ENCODE data around the gene LPP. TPM values are rescaled to one million over a fixed set of nuclear protein-coding genes. Genes with fewer than 3 reads are reported as not detected.

The LPP gene
- total and polyA plus RNA-seq, 2 donors (not counting 1 experiment from before 2014, with no cell fraction given) = 7.6 to 81.7 TPM

GRCh38 chr3:188246905-188247304 lies 92.9 kb downstream of the LPP start:
- H3K4me1 ChIP-seq (ENCODE audit: control insufficient read depth in 2 of 2, insufficient read depth in 2 of 2, low read length in 2 of 2) = peaks cover 35% of the 10 kb centered on the region in 2 donors
- no peak overlapping the region for H3K27ac ChIP-seq (ENCODE audit: low read length in 2 of 2)
- Mint-ChIP-seq H3K4me3 (no peak overlapping the region), H3K9me3 (ENCODE audit: insufficient read depth) (no peaks in the 10 kb centered on the region), H3K4me1 (peaks cover 49% of the 10 kb centered on the region), H3K27ac (no peak overlapping the region), H3K27me3 (no peaks in the 10 kb centered on the region)
- no peaks in the 10 kb centered on the region for H4K20me1 ChIP-seq (ENCODE audit: control insufficient read depth, insufficient read depth, low read length, poor library complexity, severe bottlenecking)
- WGBS (ENCODE audit: insufficient coverage) = no CpG with 5 or more reads among the region's 2 CpGs
- ATAC-seq (ENCODE audit: low read depth) (no peak), DNase-seq (no peak)
- ChIA-PET CTCF (interaction anchor here (0.6 to 0.7 kb wide), 2 partner anchors 178 to 417 kb away, joined by 3 read pairs; no protein-coding TSS in a partner anchor), POLR2A (no interaction called here)
- H3K27me3 ChIP-seq (replicated peaks in 1 of 4; ENCODE audit: control extremely low read depth in 1 of 4, control insufficient read depth in 3 of 4, insufficient read depth in 4 of 4, low read length in 3 of 4) = no peaks in the 10 kb centered on the region
- intact Hi-C loops (cut with micrococcal nuclease) = loop anchor here (10.0 kb wide), 1 partner anchor 48 kb away; no protein-coding TSS in a partner anchor
- no peak overlapping the region for H3K9ac ChIP-seq (ENCODE audit: low read length)
- H2AFZ ChIP-seq (ENCODE audit: insufficient read depth, low read depth, low read length, poor library complexity, severe bottlenecking) = no peak overlapping the region
- H3K36me3 ChIP-seq (replicated peaks in 1 of 2; ENCODE audit: control extremely low read depth in 1 of 2, control insufficient read depth in 1 of 2, extremely low read depth in 1 of 2, insufficient read depth in 2 of 2, low read length in 1 of 2) = no peaks in the 10 kb centered on the region
- TF ChIP-seq EZH2 (IDR thresholded peaks at IDR 0.05; ENCODE audit: borderline replicate concordance, insufficient read depth, low read depth, low read length, poor library complexity, severe bottlenecking) = no peak
- no peak for TF ChIP-seq CTCF (IDR thresholded peaks at IDR 0.05)
- peaks cover 12% of the 10 kb centered on the region for H3K79me2 ChIP-seq (ENCODE audit: control insufficient read depth, insufficient read depth, low read length)
- H3K9me3 ChIP-seq (ENCODE audit: control extremely low read depth in 1 of 3, control insufficient read depth in 2 of 3, insufficient read depth in 1 of 3, low read length in 2 of 3) = no peaks in the 10 kb centered on the region
- H3K4me2 ChIP-seq (replicated peaks; ENCODE audit: low read depth, low read length, poor library complexity, severe bottlenecking) = no peak overlapping the region
- no peak overlapping the region for H3K4me3 ChIP-seq (ENCODE audit: control extremely low read depth in 1 of 5, extremely low read depth in 1 of 5, insufficient read depth in 1 of 5, low read depth in 2 of 5, low read length in 4 of 5)

GRCh38 chr3:188248036-188248561 lies 94.1 kb downstream of the LPP start:
- H3K4me1 ChIP-seq (ENCODE audit: control insufficient read depth in 2 of 2, insufficient read depth in 2 of 2, low read length in 2 of 2) = peaks cover 23% of the 10 kb centered on the region in 2 donors
- no peak for DNase-seq
- ChIA-PET POLR2A (interaction anchor here (0.5 kb wide), 2 partner anchors 22 to 273 kb away, joined by 3 read pairs; no protein-coding TSS in a partner anchor), CTCF (interaction anchor here (0.7 to 2.1 kb wide), 5 partner anchors 9 to 707 kb away, joined by 3 to 5 read pairs (median 4); no protein-coding TSS in a partner anchor)
- 100% methylated on average over 3 of the region's 8 CpGs for WGBS (ENCODE audit: insufficient coverage)
- Mint-ChIP-seq H3K4me1 (peaks cover 37% of the 10 kb centered on the region), H3K9me3 (ENCODE audit: insufficient read depth) (no peaks in the 10 kb centered on the region), H3K27me3 (no peaks in the 10 kb centered on the region), H3K4me3 (no peak overlapping the region), H3K27ac (no peak overlapping the region)
- TF ChIP-seq CTCF (IDR thresholded peaks at IDR 0.05) (no peak), EZH2 (IDR thresholded peaks at IDR 0.05; ENCODE audit: borderline replicate concordance, insufficient read depth, low read depth, low read length, poor library complexity, severe bottlenecking) (no peak)
- no peak overlapping the region for H3K27ac ChIP-seq (ENCODE audit: low read length in 2 of 2)
- H3K4me3 ChIP-seq (ENCODE audit: control extremely low read depth in 1 of 5, extremely low read depth in 1 of 5, insufficient read depth in 1 of 5, low read depth in 2 of 5, low read length in 4 of 5) = no peak overlapping the region
- intact Hi-C loops (cut with micrococcal nuclease) = loop anchor here (10.0 kb wide), 1 partner anchor 47 kb away; no protein-coding TSS in a partner anchor
- H3K9ac ChIP-seq (ENCODE audit: low read length) = no peak overlapping the region
- peaks cover 0 to 3% (median 0%) of the 10 kb centered on the region in 3 donors for H3K9me3 ChIP-seq (ENCODE audit: control extremely low read depth in 1 of 3, control insufficient read depth in 2 of 3, insufficient read depth in 1 of 3, low read length in 2 of 3)
- no peak overlapping the region for H2AFZ ChIP-seq (ENCODE audit: insufficient read depth, low read depth, low read length, poor library complexity, severe bottlenecking)
- no peaks in the 10 kb centered on the region for H4K20me1 ChIP-seq (ENCODE audit: control insufficient read depth, insufficient read depth, low read length, poor library complexity, severe bottlenecking)
- H3K27me3 ChIP-seq (replicated peaks in 1 of 4; ENCODE audit: control extremely low read depth in 1 of 4, control insufficient read depth in 3 of 4, insufficient read depth in 4 of 4, low read length in 3 of 4) = no peaks in the 10 kb centered on the region
- no peaks in the 10 kb centered on the region for H3K36me3 ChIP-seq (replicated peaks in 1 of 2; ENCODE audit: control extremely low read depth in 1 of 2, control insufficient read depth in 1 of 2, extremely low read depth in 1 of 2, insufficient read depth in 2 of 2, low read length in 1 of 2)
- ATAC-seq (ENCODE audit: low read depth) = no peak
- H3K79me2 ChIP-seq (ENCODE audit: control insufficient read depth, insufficient read depth, low read length) = peaks cover 17% of the 10 kb centered on the region
- no peak overlapping the region for H3K4me2 ChIP-seq (replicated peaks; ENCODE audit: low read depth, low read length, poor library complexity, severe bottlenecking)
